Body of pancreas (tissue), 4 donors: ENCODE results near the gene SLC1A7. TPM values are rescaled to one million over a fixed set of nuclear protein-coding genes. Genes with fewer than 3 reads are reported as not detected.

ENCODE experiments used
- ATAC-seq: fragments of 150-250 bp; one replicate; pipeline ENCODE4 v1.9.1; 2016
- DNase-seq, 4 donors: peaks; one replicate each; pipeline ENCODE4 v3.0.0-alpha.2; 2019
- H3K27ac ChIP-seq, 4 donors: fragments of 200-600 bp; sonication (generic); 1 replicate in 3 of 4; 2 replicates in 1 of 4; pipeline versions ENCODE4 v1.5.1 to v1.6.1; 2016 to 2019; ENCODE audit warnings: mild to moderate bottlenecking in 1 of 4, mixed read lengths in 1 of 4, moderate library complexity in 1 of 4
- H3K27me3 ChIP-seq, 2 donors: fragments of 200-600 bp; sonication (generic); one replicate each; pipeline ENCODE4 v1.6.0; 2016; ENCODE audit warnings: mild to moderate bottlenecking in 1 of 2
- H3K36me3 ChIP-seq, 2 donors: fragments of 200-600 bp; sonication (generic); replicated peaks in 1 of 2; 2 replicates each; pipeline ENCODE4 v1.5.1; 2016; ENCODE audit warnings: low read depth in 2 of 2; ENCODE audit not compliant: insufficient read depth in 1 of 2
- H3K4me1 ChIP-seq: fragments of 200-600 bp; sonication (generic); one replicate; pipeline ENCODE4 v1.6.0; 2016
- H3K4me3 ChIP-seq, 2 donors: fragments of 200-600 bp; sonication (generic); 1 replicate in 1 of 2; 2 replicates in 1 of 2; pipeline ENCODE4 v1.5.1; 2016 to 2019
- H3K9me3 ChIP-seq, 3 donors: fragments of 200-600 bp; sonication (generic); 1 replicate in 2 of 3; 2 replicates in 1 of 3; pipeline ENCODE4 v1.5.1; 2016
- POLR2A ChIP-seq, 3 donors: fragments of 450-650 bp; IDR thresholded peaks; one replicate each; pipeline ENCODE4 v1.6.1; 2016; ENCODE audit warnings: antibody characterized with exemption in 3 of 3, mild to moderate bottlenecking in 2 of 3
- WGBS, 2 donors: methylation state at CpG; one replicate each; pipeline ENCODE4 v1.1.5; 2017; 5-methylcytosine and 5-hydroxymethylcytosine counted together
- intact Hi-C: fragments of 100-400 bp; cut with DNase I; formaldehyde crosslinking; loops from one replicate; pipeline ENCODE4 v1.15.1; 2023
- total RNA-seq, 2 donors: library from RNA; depleted of rRNA; stranded (reverse); fragments of >200 nt; gene quantifications; one replicate each; pipeline ENCODE4 v1.1.0, GENCODE V29; 2016
- TF ChIP-seq, protein P1 (sequence below), 7 experiments: fragments of 450-650 bp in 4 of 7; fragments of 200-600 bp in 3 of 7; sonication (generic) in 3 of 7; IDR thresholded peaks; one replicate each; pipeline ENCODE4 v1.5.1; 2016 to 2019; ENCODE audit warnings: antibody characterized with exemption in 7 of 7

Gene SLC1A7
- total RNA-seq, 2 donors from 2014 or later = not detected

- H3K9me3 ChIP-seq = no peaks in the 10 kb centered on the region
- DNase-seq (peak in 1 of 4 donors; percentile 37), ATAC-seq (no peak)
- intact Hi-C loops = no loop called here
- H3K4me3 ChIP-seq = no peak overlapping the region
- H3K36me3 ChIP-seq = no peaks in the 10 kb centered on the region
- TF ChIP-seq POLR2A (IDR thresholded peaks at IDR 0.05) = no peak
- TF ChIP-seq, protein P1, sequence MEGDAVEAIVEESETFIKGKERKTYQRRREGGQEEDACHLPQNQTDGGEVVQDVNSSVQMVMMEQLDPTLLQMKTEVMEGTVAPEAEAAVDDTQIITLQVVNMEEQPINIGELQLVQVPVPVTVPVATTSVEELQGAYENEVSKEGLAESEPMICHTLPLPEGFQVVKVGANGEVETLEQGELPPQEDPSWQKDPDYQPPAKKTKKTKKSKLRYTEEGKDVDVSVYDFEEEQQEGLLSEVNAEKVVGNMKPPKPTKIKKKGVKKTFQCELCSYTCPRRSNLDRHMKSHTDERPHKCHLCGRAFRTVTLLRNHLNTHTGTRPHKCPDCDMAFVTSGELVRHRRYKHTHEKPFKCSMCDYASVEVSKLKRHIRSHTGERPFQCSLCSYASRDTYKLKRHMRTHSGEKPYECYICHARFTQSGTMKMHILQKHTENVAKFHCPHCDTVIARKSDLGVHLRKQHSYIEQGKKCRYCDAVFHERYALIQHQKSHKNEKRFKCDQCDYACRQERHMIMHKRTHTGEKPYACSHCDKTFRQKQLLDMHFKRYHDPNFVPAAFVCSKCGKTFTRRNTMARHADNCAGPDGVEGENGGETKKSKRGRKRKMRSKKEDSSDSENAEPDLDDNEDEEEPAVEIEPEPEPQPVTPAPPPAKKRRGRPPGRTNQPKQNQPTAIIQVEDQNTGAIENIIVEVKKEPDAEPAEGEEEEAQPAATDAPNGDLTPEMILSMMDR (IDR thresholded peaks at IDR 0.05) = no peak
- H3K4me1 ChIP-seq = peaks cover 5% of the 10 kb centered on the region
- H3K27ac ChIP-seq = no peak overlapping the region
- 79 to 85% methylated on average over 5 to 25 of the region's 27 CpGs for WGBS, 2 donors
- no peaks in the 10 kb centered on the region for H3K27me3 ChIP-seq
Observed at GRCh38 chr1:53087332-53088285, 54.8 kb downstream of the SLC1A7 start.

GRCh38 chr1:53086491-53087070 lies 55.9 kb downstream of the SLC1A7 start:
- H3K4me3 ChIP-seq = no peak overlapping the region
- intact Hi-C loops = no loop called here
- WGBS, 2 donors = 90 to 95% methylated on average over 3 of the region's 4 CpGs
- ATAC-seq (no peak), DNase-seq (no peak)
- no peaks in the 10 kb centered on the region for H3K36me3 ChIP-seq
- no peak overlapping the region for H3K27ac ChIP-seq
- H3K9me3 ChIP-seq = no peaks in the 10 kb centered on the region
- no peaks in the 10 kb centered on the region for H3K27me3 ChIP-seq
- H3K4me1 ChIP-seq = no peaks in the 10 kb centered on the region
- TF ChIP-seq, protein P1 (IDR thresholded peaks at IDR 0.05) = no peak
- TF ChIP-seq POLR2A (IDR thresholded peaks at IDR 0.05) = no peak

DNA sequence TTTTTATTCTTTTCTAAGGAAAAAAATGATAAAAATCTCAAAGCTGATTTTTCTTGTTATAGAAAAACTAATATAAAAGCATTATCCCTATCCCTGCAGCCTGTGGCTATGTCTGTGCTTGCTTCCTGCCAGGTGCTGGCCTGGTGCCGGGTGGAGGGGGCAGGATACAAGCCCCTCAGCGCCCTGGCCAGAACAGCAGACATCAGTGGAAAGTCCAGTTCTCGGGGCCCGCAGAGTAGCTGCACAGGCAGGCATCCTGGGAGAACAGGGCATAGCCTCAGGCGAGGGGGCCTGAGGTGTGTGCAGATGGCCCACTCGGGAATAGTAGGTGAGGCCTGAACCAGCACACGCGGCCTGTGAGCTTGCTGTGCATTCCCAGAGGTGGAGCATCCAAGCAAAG lies 57.0 kb downstream of the SLC1A7 start:
- ATAC-seq (no peak), DNase-seq (no peak)
- WGBS, 2 donors = 83 to 91% methylated on average over 6 to 8 of the region's 8 CpGs
- no peak for TF ChIP-seq POLR2A (IDR thresholded peaks at IDR 0.05)
- TF ChIP-seq, protein P1 (IDR thresholded peaks at IDR 0.05) = no peak
- H3K4me3 ChIP-seq = no peak overlapping the region
- H3K36me3 ChIP-seq = no peaks in the 10 kb centered on the region
- H3K9me3 ChIP-seq = no peaks in the 10 kb centered on the region
- intact Hi-C loops = no loop called here
- H3K27me3 ChIP-seq = no peaks in the 10 kb centered on the region
- no peak overlapping the region for H3K27ac ChIP-seq
- no peaks in the 10 kb centered on the region for H3K4me1 ChIP-seq

- Histone ChIP-seq H3K4me1 (no peaks in the 10 kb centered on the region), H3K36me3 (no peaks in the 10 kb centered on the region), H3K27me3 (no peaks in the 10 kb centered on the region), H3K9me3 (no peaks in the 10 kb centered on the region), H3K4me3 (no peak overlapping the region), H3K27ac (no peak overlapping the region)
- no peak for TF ChIP-seq POLR2A (IDR thresholded peaks at IDR 0.05)
- TF ChIP-seq, protein P1 (IDR thresholded peaks at IDR 0.05) = no peak
- intact Hi-C loops = no loop called here
- 87 to 88% methylated on average over 8 of the region's 8 CpGs for WGBS, 2 donors
- DNase-seq (no peak), ATAC-seq (no peak)
Observed at GRCh38 chr1:53084589-53084971, 57.9 kb downstream of the SLC1A7 start.
